CD4-positive, alpha-beta T cell treated with Interleukin-6 at 100 ng/mL for 8 hours (primary cell): ENCODE data around the gene DBX1.
"Not testable (repeated sequence)": the region's sequence is repeated elsewhere in the genome, so short reads cannot be mapped to it uniquely, and the experiment has no call there.

Source experiments
- DNase-seq: peaks from one replicate; pipeline ENCODE4 v3.0.0-alpha.2; 2020; ENCODE audit warnings: mixed read lengths, low spot score

Gene DBX1

DNA sequence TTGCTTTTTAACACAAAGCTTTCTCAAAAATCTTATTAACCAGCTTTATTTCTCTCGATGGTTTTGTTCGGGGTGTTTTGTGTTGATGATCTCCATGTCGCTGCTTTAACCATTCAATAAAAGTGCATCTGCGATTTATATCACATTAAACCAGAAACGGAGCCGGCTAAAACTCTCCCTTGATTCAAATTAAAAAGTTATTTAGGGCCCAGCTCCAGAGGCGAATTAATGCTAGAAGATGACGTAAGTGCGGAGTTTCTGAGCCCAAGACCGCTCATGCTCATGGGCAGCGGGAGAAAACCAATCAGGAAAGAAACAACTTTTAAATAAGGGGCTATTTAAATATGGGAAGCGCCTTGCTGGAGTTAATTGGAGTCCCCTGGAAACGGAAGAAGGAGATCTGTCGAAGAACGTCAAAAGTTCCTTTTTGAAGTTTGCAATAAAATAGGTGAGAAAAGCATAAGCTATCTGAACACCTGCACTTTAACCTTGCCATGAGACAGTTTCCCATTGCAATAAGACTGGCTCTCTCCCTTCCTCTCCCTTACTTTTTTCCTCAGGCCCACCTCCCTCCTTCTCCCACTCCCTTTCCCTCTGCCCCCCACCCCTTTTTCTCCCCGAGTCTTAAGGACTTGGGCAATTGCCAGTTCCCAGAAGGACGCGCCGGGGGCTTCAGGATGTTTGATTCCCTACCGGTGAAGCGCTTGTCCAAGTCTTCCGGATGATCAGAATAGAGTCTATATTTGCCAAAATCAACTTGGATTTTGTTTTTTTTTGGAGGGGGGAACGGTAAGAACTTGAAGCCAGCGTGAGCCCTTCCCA lies 1.9 kb upstream of the DBX1 start:
- DNase-seq, result no peak

DNA sequence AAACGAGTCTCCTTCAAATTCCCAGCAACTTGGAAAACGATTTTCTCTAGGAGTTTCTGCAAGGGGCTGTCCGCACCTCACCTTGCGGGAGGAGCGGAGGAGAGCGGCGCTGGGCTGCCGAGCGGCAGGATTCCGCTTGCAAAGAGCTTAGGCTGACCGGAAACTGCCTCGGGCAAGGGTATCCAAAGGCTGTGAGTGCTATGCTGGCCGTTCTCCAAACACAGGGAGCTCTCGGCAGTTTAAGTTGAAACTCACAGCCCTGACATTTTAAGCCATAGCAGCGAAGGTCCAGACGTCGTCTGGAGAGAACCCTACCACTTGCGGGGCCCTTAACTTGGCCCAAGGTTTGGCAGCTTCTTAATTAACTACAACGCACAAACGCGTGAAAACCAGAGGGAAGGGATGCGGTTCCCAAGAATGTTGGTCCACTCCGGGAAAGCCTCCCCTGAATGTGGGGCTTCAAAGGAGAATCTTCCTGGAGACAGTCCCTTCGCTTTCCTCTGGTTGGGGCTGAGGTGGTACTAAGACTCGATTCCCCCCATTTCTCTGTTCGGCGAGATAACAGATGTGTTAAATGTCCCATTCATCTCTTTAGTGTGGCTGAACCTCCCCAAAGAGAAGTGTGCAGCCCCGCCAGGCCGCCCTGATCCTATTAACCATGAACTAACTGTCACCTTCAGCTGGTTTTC lies 1.1 kb upstream of the DBX1 start:
- DNase-seq, result no peak

DNA sequence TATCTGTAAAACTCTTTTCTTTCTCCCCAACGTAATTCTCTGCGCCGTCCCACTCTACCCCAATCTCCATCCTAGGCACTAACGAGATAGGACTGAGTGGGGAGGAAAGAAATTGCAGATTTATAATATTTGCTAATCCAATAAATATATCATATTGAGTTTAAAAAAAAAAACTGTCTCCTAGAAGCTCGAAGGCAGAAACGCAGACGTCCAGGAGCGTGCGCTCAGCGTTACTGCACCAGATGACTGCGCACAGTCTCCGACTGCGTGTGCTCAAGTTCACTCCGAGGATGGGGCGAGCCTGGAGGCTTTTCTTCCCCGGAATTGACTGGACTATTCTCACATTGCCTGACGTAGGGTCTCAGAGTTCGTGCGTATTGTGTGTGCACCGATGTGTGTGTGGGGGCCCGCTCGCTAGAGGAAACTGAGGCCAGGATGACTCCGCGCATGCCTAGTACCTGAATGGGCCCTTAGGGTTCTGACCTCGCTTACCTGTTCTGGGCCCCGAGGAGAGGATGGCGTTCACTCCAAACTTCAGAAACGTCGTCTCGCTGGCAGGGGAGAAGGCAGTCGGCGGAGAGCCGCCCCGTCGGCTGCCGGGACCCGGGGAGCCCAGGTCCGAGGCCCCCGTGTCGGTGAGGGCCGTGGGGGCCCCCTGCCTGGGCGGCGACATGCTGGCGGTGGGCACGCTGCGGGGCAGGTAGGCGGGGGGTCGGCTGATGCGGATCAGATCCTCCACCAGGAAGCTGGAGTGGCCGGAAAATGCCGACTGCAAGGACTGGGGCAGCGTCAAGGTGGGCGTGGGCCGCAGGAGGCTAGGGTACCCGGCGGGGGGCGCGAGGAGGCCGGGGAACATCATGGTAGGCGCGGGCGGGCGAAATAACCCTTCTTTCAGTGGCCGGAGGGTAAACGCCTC lies 551 bp downstream of the DBX1 start:
- no peak for DNase-seq

DNA sequence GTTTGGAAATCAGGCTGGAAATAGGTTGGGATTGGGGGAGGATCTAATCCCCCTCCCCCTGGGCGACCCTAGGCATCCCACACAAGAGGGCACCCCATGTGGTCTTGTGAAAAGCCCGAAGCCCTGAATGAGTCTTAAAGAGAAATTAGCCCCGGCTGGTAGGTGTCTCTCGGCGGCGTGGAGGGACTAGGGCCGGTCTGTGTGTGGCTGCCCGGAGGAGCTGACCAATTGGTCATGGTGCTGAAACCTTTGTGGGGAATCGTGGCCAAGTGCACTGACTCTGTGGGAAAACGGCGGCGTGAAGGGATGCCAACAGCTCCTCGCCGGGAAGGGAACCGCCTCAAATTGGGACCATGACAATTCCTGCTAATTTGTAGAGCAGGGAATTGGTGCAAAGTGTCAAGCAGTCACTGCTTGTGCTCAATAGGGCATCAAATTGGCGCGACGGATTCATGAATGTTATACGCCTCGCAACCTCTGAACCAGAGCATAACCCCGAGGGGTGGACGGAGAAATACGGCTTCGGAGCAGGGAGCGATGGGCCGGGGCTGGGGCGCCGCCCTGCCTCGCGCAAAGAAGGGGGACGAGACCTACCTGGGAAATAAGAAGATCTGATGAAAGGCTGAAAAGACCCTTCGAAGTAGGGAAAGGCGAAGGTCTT lies 1.5 kb downstream of the DBX1 start:
- no peak for DNase-seq

DNA sequence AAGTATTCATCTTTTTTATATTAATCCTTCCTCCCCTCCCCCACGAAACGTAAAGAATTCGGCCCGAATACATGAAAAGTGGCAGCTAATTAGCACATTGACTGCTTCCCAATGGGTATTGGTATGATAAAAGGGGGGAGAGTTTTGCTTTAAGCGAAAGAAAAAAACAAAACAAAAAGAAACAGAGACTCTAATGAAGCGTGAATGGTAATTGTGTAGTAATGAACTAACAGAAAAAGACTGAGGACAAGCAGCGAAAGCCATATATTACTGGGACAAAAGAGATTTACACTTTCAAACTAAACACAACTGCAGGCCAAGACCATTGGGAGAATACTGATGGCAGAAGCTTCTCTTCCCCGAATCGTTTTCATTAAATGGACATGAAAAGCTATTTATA lies 2.5 kb downstream of the DBX1 start:
- DNase-seq, result no peak

DNA sequence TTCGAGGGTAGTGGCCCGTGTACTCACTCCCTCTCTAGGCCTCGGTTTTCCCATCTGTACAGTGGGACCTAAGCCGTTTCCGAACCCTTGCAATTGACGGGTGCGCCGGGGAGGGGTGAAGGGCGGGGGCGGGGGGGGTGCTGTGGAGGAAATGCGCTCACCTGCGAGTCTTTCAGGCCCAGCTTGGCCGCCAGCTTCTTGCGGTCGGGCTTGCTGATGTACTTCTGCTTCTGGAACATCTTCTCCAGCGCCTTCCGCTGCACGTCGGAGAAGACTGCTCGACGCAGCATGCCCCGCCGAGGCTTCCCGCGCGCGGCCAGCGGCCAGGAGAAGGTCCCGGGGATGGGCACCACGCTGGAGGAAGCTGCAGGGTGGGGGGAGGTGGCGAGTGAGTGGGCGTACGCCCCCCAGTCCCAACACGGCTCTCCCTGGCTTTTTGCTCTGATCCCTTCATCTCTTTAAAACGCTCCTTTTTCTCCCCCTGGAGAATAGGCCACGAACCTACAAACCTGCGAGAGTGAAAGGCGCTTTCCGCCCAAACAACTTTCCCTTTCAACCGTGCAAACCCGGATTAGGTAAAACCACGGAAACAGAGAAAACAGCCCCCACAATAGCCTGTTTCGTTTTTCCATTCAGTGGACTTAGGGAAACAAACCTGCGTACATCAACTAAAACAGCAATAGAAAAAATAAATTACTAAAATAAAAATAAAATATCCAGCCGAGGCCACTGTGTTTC lies 3.2 kb downstream of the DBX1 start:
- peak; percentile 49 for DNase-seq

DNA sequence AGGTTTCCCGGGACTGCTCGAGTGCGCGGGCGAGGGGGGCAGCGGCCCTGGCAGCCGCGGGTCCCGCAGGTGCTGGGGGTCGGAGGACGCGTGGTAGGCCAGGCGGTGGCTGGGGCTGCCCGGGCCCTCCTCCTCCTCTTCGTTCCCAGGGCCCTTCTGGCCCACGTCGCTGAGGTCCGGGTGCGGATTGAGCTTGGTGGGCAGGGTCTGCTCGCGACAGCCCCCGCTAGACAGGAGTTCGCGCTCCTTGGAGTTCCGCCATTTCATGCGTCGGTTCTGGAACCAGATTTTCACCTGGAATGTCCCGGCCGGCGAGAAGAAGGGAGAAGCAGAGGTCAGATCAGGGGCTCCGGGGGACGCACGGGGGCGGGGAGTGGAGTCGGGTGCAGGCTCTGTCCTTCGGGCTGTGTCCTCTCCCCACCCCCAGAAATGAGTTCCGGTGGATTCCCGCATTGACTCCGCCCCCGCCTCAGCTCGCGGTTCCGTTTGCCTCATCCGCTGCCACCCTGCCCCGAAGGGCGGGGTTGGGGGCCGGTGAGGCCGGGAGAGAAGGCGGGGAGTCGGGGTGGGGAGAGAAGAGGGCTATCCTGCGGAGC lies 3.9 kb downstream of the DBX1 start:
- DNase-seq, result peak; percentile 58

DNA sequence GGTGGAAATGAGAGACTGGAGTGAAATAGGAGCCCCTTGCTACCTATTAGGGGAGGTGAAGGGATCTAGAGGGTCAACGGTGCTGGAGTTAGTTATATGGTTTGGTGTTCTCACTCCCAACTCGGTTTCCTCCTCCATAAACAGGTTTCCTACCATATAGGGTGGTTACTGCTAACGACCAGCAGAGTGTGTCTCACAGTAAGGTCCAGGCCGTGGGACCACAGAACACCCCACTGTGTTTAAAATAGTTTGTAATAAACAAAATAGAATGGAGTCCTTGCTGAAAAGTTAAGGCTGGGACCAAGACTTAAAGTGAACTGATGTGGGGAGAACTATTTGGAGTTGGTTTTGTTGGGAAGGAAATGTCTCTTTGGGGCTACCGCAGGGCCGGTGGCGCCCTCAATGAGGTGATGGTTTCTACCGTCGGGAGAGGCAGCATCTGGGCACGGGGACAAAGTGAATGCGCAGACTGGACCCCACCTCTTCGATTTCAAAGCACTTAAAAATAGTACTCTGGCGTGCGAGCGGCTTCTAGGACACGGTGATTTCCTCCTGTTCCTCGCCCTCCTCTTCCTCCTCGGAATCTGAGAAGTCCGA lies 4.5 kb downstream of the DBX1 start:
- DNase-seq, result no peak

DNA sequence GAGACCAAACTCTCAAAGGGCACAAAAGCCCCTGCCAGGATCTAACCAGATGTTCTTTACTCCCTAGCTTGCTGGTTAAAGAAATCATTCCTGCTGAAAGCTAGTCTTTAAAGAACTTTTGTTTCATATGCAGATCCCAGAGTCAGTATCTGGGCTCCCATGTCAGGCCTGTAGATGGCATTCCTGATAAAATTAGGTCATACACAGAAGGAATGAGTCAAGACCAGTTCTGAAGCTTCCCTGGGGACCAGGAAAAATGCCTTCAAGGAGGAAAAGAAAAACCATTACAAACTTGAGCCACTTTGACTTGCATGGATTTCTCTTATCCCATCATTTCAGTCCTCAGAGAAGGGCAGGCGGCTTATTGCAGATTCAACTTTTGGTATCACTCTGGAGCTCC lies 5.9 kb downstream of the DBX1 start:
- no peak for DNase-seq

DNA sequence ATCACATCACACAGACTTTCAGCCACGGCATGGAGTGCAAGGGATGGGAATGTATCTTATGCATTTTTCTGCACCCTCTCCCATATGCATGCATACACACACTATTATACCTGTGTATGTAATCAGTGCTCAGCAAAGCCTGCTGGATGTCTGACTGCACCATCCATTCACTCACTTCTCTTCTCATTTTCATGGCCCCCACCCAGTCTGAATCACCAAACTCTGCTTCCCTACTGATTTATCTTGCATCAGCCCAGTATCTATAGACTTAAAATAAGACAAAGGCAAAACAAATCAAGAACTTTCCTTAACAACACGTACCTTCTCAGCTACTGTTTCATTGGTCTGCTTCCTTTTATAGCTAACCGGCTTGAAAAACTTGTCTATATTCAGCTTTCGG lies 21.6 kb downstream of the DBX1 start:
- no peak for DNase-seq

DNA sequence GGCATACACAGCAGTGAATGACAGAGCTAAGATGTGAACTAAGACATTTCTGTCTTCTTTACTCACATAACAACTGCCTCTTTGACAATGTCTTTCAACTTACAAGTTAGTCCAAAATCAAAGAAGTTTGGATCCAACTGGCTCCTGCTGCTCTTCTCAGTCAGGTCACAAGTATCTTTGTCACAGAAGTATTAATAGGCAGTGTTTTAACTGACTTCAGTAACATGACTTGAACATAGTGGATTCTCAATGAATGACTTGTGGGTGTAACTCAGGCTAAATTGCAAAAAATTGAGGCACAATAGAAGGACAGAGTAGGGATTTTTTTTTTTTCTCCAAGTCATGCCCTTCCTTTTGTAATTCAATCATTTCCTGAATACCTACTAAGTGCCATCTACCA lies 22.6 kb downstream of the DBX1 start:
- no peak for DNase-seq

DNA sequence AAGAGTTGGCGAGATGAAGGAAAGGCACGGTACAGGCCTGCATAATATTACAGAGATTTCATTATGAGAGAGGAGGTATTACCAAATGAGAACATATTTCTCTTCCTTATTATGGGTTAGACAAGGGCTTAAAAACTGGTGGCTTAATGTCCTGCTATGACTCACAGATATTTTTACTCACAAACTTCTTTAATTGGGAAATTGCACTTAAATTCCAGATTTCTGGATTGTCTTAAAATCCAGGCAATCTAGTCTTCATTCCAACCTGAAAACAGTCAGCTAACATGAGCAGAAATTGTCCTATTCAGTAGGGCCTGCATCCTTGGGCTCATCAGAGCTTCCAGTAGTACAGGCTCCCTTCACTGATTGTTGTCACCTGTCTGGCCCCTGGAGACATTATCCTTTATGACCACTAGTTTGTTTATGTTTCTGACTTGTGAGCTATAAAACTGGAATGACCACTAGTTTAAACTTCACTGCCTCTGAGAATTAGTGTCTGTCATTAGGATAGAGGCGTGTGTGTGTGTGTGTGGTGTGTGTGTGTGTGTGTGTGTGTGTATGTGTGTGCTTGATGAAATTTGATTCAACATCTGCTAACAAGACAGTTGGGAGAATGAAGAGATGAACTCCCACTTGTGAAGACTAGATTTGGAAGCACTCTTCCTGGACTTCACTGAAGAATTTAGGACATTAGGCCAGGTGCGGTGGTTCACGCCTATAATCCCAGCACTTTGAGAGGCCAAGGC lies 25.1 kb downstream of the DBX1 start:
- no peak for DNase-seq

DNA sequence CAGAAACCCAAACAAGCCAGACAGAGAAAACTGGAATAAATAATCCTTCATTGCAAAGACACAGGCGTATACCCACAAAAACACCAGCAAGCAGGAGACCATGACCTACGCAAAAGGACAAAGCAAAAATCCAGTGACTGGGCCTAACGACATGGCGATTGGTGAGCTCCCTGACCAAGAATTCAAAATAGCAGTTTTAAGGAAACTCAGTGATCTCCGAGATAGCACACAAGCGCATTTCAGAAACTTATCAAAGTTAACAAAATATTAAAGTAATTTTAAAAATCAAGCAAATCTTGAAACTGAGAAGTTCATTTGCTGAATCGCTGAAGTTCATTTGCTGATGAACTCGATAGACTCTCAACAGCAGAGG lies 27.6 kb downstream of the DBX1 start:
- no peak for DNase-seq

DNA sequence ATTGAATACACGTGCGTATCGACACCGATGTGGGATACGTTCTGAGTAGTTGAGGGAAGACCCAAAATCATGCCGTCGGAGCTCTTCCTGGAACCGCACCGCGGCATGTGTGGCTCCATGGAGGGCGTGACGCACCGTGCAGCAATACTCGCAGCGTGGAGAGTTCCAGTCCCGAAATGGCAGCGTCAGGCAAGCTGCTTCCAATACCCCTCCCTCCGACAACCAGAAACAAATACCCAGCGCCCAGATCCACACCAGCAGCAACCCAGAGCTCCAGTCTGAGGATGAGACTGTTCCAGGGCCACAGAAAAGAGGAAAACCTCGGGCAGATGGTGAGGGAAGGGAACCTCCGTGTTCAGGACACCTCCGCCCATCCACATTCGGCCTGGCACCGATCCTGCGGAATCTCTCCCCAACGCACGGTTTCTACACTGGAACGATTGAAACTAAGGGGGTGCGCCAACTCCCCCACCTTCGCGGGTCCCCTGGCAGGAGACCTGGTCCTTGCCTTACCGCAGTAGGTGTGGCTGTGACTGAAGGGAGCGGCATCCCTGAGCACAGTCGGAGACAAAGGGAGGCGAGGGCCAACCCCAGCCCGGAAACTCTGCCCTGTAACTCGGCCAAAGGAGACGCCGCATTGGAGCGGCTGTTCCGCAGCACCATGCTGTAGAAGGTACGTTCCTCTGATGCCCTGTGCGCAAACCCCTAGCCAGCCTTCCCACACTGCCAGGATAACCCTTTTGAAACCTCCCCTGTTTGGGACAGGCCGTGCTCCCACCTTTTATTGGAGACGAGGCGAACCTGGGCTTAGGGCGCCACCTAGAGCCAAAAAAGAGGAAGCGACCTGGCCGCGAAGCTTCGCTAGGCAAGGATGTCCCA lies 28.2 kb downstream of the DBX1 start:
- peak; percentile 29 for DNase-seq

DNA sequence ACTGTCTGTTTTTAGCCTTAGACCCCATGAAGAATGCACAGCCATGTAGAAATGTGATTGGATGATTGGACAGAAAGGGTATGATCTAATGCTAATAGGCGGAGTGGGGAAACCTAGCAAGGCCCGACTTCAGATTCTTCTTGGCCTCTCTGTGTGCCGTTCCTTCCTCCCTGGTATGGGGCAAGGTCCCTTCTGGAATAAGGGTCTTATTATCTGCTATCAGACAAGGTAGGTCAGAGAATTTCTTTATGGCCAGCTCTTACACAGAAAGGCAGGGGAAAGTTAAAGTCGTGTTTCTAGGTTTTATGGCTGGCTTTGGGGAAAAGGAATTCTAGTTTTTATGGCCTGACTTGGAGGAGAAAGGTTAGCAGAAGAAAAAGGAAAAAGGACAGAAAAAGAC lies 30.6 kb downstream of the DBX1 start:
- DNase-seq, result no peak

DNA sequence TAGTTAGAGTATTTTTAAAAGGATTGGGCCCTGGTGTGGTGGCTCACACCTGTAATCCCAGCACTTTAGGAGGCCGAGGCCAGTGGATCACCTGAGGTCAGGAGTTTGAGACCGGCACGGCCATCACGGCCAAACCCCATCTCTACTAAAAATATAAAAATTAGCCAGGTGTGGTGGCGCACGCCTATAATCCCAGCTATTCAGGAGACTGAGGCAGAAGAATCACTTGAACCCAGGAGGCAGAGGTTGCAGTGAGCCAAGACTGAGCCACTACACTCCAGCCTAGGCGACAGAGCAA lies 31.8 kb downstream of the DBX1 start:
- not testable (repeated sequence) for DNase-seq

DNA sequence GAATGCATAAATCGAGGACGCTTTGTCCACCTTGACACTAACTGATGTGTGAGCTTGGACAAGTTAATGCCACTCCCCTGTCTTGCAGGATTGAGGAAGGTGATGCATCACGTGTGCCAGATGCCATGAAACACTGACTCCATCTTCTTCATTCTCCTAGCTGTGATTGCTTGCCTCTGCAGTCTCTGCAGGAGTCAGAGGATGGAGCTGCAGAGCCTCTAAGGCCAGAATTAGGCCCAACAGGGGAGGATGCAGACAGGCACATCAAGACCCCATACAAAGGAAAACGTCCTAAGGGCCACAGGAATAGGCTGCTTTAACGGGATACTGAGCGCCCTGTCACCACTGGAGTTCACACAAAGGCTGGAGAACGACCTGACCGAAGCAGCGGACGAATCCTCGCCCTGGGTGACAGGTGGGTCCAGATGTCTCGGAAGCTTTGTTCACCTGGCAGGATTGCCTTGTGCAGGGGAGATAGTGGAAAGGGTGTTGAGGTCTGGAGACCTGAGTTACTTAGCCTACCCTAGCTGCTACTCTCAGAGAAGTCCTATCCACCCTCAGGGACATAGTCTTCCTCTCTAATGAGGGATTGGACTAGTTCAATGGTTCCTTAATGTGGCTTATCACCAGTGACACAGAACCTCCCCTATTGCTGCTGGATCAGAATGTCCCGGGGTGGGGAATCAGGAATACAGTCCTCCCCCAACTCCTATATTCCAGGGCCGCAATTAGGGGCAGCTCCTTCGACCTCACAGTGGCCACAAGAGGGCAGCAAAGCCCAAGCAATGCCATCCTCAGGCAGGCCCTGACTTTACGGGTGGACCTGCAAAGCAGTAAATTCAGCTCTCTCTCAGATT lies 32.4 kb downstream of the DBX1 start:
- peak; percentile 62 for DNase-seq

DNA sequence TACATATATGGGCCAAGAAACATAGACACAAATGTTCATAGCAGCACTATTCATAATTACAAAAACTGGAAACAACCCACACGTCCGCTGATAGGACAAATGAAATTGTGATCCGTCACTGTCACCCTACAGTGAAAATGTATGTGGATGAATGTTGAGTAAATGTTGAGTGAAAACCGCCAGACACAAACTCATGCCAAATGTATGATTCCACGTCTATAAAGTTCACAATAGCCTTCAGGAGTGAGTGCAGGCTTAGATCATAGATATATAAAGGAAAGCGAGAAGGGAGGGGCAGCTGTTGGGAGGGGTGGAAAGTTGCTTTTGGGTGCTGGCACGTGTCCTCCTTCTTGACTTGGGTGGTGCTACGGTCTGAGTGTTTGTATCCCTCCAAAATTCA lies 33.6 kb downstream of the DBX1 start:
- DNase-seq, result no peak
